Loucy (cell line): ENCODE measurements around the gene PGM3.

Experiments used
- EZH2phosphoT487 ChIP-seq: fragments of 200-600 bp; IDR thresholded peaks from 2 replicates; pipeline ENCODE4 v1.6.1; 2018; ENCODE audit warnings: antibody characterized with exemption, mild to moderate bottlenecking, moderate library complexity, borderline replicate concordance
- TF ChIP-seq, protein P1 (sequence below): fragments of 200-600 bp; sonication (generic); conservative IDR thresholded peaks from 2 replicates; pipeline ENCODE4 v1.5.1; 2014; ENCODE audit warnings: mild to moderate bottlenecking, antibody characterized with exemption, low read length

DNA sequence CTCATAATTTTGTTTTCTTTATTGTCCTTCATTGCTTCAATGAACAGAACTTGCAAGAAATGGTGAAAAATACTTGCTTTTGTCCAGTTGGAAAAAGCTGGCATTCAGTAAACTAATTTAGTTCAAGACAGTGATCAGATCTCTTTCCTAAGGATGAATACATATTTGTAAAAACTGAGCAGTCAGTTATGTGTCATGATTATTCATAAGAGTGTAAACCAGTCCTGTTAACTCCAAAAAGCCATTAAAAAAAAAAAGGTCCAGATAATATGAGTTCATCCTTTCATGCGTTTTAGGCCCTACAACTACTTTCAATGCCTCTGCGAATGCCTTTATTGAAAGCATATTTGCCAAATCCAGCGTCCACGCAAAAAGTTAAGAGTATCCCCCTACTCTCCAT lies 609 bp downstream of the PGM3 start:
- TF ChIP-seq, protein P1, sequence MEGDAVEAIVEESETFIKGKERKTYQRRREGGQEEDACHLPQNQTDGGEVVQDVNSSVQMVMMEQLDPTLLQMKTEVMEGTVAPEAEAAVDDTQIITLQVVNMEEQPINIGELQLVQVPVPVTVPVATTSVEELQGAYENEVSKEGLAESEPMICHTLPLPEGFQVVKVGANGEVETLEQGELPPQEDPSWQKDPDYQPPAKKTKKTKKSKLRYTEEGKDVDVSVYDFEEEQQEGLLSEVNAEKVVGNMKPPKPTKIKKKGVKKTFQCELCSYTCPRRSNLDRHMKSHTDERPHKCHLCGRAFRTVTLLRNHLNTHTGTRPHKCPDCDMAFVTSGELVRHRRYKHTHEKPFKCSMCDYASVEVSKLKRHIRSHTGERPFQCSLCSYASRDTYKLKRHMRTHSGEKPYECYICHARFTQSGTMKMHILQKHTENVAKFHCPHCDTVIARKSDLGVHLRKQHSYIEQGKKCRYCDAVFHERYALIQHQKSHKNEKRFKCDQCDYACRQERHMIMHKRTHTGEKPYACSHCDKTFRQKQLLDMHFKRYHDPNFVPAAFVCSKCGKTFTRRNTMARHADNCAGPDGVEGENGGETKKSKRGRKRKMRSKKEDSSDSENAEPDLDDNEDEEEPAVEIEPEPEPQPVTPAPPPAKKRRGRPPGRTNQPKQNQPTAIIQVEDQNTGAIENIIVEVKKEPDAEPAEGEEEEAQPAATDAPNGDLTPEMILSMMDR: no peak
- TF ChIP-seq EZH2phosphoT487: no peak
